H1 (cell line): ENCODE measurements around the gene ABCD1. TPM values are rescaled to one million over a fixed set of nuclear protein-coding genes. Genes with fewer than 3 reads are reported as not detected.
A peak's percentile ranks its signal among the peaks of the same experiment; 100 is the strongest.

Experiments
- CTCF ChIA-PET: fragments of 300-600 bp; sonication (Branson Sonifier 250); formaldehyde crosslinking; loops from one replicate; lab custom pipeline; 2021; ENCODE audit not compliant: partially characterized antibody; lab: Charles Lee
- POLR2A ChIA-PET: fragments of 300-600 bp; sonication (Branson Sonifier 250); formaldehyde crosslinking; loops from one replicate; lab custom pipeline; 2021; ENCODE audit warnings: inconsistent platforms; ENCODE audit not compliant: partially characterized antibody; lab: Charles Lee
- DNase-seq, 2 experiments: peaks; one replicate each; pipeline versions ENCODE4 v3.0.0 to v3.0.0-alpha.2; 2010 to 2022; ENCODE audit warnings: low spot score in 2 of 2, low read depth in 1 of 2, mixed read lengths in 1 of 2
- FAIRE-seq: peaks from 2 replicates; lab custom pipeline; 2011; peaks lifted over from hg19 to GRCh38; lab: Jason Lieb, UNC
- H2AFZ ChIP-seq: 2 replicates; pipeline ENCODE4 v1.8.1; 2012; ENCODE audit warnings: low read length, inconsistent platforms
- H2AK5ac ChIP-seq: 2 replicates; pipeline ENCODE4 v1.6.1; 2013; ENCODE audit warnings: low read depth, low read length
- H2BK120ac ChIP-seq: replicated peaks from 2 replicates; pipeline ENCODE3; 2013; ENCODE audit warnings: low read depth, low read length, inconsistent platforms
- H2BK12ac ChIP-seq: 2 replicates; pipeline ENCODE4 v1.6.1; 2013; ENCODE audit warnings: low read depth, low read length
- H2BK15ac ChIP-seq: 2 replicates; pipeline ENCODE4 v1.6.1; 2013; ENCODE audit warnings: low read length
- H2BK20ac ChIP-seq: 2 replicates; pipeline ENCODE4 v1.6.1; 2013; ENCODE audit warnings: low read length
- H2BK5ac ChIP-seq: 2 replicates; pipeline ENCODE4 v1.6.1; 2013; ENCODE audit warnings: low read depth, low read length
- H3K14ac ChIP-seq: 2 replicates; pipeline ENCODE4 v1.6.1; 2013; ENCODE audit warnings: inconsistent platforms; ENCODE audit not compliant: insufficient read length
- H3K18ac ChIP-seq: 2 replicates; pipeline ENCODE4 v1.6.1; 2013; ENCODE audit warnings: low read length; ENCODE audit errors: extremely low read depth
- H3K23ac ChIP-seq: 2 replicates; pipeline ENCODE4 v1.6.1; 2013; ENCODE audit warnings: inconsistent platforms; ENCODE audit not compliant: insufficient read length
- H3K23me2 ChIP-seq: 2 replicates; pipeline ENCODE4 v1.6.1; 2013; ENCODE audit warnings: low read depth, low read length
- H3K27ac ChIP-seq: 2 replicates; pipeline ENCODE4 v1.6.1; 2011; ENCODE audit warnings: low read depth, low read length, inconsistent platforms
- H3K27me3 ChIP-seq, 4 experiments: replicated peaks in 1 of 4; 1 replicate in 1 of 4; 2 replicates in 3 of 4; pipeline versions ENCODE4 v1.6.1 to v1.8.1; 2011 to 2013; ENCODE audit warnings: low read length in 3 of 4, mild to moderate bottlenecking in 3 of 4, inconsistent platforms in 2 of 4, mixed read lengths in 2 of 4, moderate library complexity in 1 of 4; ENCODE audit not compliant: control insufficient read depth in 3 of 4, insufficient read depth in 3 of 4; ENCODE audit errors: extremely low read depth in 1 of 4
- H3K36me3 ChIP-seq, 4 experiments: 2 replicates each; pipeline versions ENCODE4 v1.6.1 to v1.8.1; 2011 to 2013; ENCODE audit warnings: mild to moderate bottlenecking in 4 of 4, low read length in 3 of 4, moderate library complexity in 2 of 4, control low read depth in 1 of 4, inconsistent platforms in 1 of 4; ENCODE audit not compliant: insufficient read depth in 4 of 4, control insufficient read depth in 2 of 4
- H3K4ac ChIP-seq: replicated peaks from 2 replicates; pipeline ENCODE3; 2013; ENCODE audit warnings: low read length, low read depth, mixed read lengths, inconsistent platforms; ENCODE audit not compliant: insufficient read length
- H3K4me1 ChIP-seq, 4 experiments: replicated peaks in 1 of 4; 1 replicate in 1 of 4; 2 replicates in 3 of 4; pipeline versions ENCODE4 v1.6.1 to v1.8.1; 2011 to 2013; ENCODE audit warnings: low read length in 3 of 4, inconsistent platforms in 2 of 4, mixed read lengths in 1 of 4; ENCODE audit not compliant: insufficient read depth in 4 of 4, control insufficient read depth in 3 of 4
- H3K4me2 ChIP-seq, 2 experiments: 2 replicates each; pipeline versions ENCODE4 v1.6.1 to v1.8.1; 2011 to 2013; ENCODE audit warnings: low read depth in 2 of 2, low read length in 2 of 2, control low read depth in 1 of 2, inconsistent platforms in 1 of 2, mild to moderate bottlenecking in 1 of 2; ENCODE audit not compliant: insufficient read depth in 1 of 2
- H3K4me3 ChIP-seq, 4 experiments: fragments of 200-600, 300-600 bp in 1 of 4; sonication (generic), shearing (Covaris generic), sonication (Bioruptor Twin) in 1 of 4; 2 replicates each; pipeline versions ENCODE4 v1.5.1 to v1.8.1; 2011 to 2016; ENCODE audit warnings: low read length in 4 of 4, low read depth in 3 of 4, control low read depth in 2 of 4, inconsistent platforms in 2 of 4, mild to moderate bottlenecking in 2 of 4, mixed read lengths in 1 of 4, moderate library complexity in 1 of 4; ENCODE audit not compliant: insufficient read depth in 2 of 4; ENCODE audit errors: extremely low read depth in 1 of 4
- H3K56ac ChIP-seq: replicated peaks from 2 replicates; pipeline ENCODE3; 2013; ENCODE audit warnings: low read depth, mild to moderate bottlenecking, mixed read lengths, low read length, inconsistent platforms; ENCODE audit not compliant: insufficient read length
- H3K79me1 ChIP-seq: 2 replicates; pipeline ENCODE4 v1.6.1; 2013; ENCODE audit warnings: low read depth, low read length, control low read depth
- H3K79me2 ChIP-seq, 2 experiments: 2 replicates each; pipeline versions ENCODE4 v1.6.1 to v1.8.1; 2012 to 2013; ENCODE audit warnings: low read length in 2 of 2, mild to moderate bottlenecking in 2 of 2, inconsistent platforms in 1 of 2; ENCODE audit not compliant: insufficient read depth in 2 of 2, control insufficient read depth in 1 of 2
- H3K9ac ChIP-seq, 4 experiments: replicated peaks in 1 of 4; 1 replicate in 1 of 4; 2 replicates in 3 of 4; pipeline versions ENCODE4 v1.6.1 to v1.8.1; 2011 to 2013; ENCODE audit warnings: low read depth in 3 of 4, low read length in 3 of 4, control low read depth in 2 of 4, mild to moderate bottlenecking in 2 of 4, moderate library complexity in 2 of 4, inconsistent platforms in 1 of 4; ENCODE audit errors: extremely low read depth in 1 of 4
- H3K9me3 ChIP-seq, 2 experiments: 2 replicates each; pipeline versions ENCODE4 v1.6.1 to v1.8.1; 2012 to 2013; ENCODE audit warnings: mild to moderate bottlenecking in 2 of 2, moderate library complexity in 2 of 2, control low read depth in 1 of 2, inconsistent platforms in 1 of 2, low read depth in 1 of 2, low read length in 1 of 2, mixed read lengths in 1 of 2; ENCODE audit not compliant: insufficient read depth in 2 of 2
- H4K20me1 ChIP-seq, 2 experiments: replicated peaks in 1 of 2; 2 replicates each; pipeline versions ENCODE3 to v1.8.1; 2011 to 2013; ENCODE audit warnings: inconsistent platforms in 2 of 2, low read length in 2 of 2, mild to moderate bottlenecking in 1 of 2; ENCODE audit not compliant: insufficient read depth in 2 of 2, control insufficient read depth in 1 of 2
- H4K5ac ChIP-seq: 2 replicates; pipeline ENCODE4 v1.6.1; 2013; ENCODE audit warnings: low read length, low read depth, mixed read lengths, inconsistent platforms; ENCODE audit not compliant: insufficient read length
- H4K8ac ChIP-seq: 2 replicates; pipeline ENCODE4 v1.8.0; 2013; ENCODE audit warnings: mild to moderate bottlenecking, moderate library complexity, low read length, inconsistent platforms; ENCODE audit not compliant: insufficient read depth; ENCODE audit errors: extremely low read depth
- H4K91ac ChIP-seq: replicated peaks from 2 replicates; pipeline ENCODE3; 2013; ENCODE audit warnings: low read length, mixed read lengths, inconsistent platforms; ENCODE audit not compliant: insufficient read length
- CREB1 ChIP-seq: IDR thresholded peaks from 2 replicates; pipeline ENCODE4 v1.6.1; 2012; ENCODE audit warnings: inconsistent platforms
- CTBP2 ChIP-seq: IDR thresholded peaks from 2 replicates; pipeline ENCODE4 v1.7.0; 2011; ENCODE audit warnings: borderline replicate concordance, mild to moderate bottlenecking, moderate library complexity, mixed read lengths, low read length; ENCODE audit not compliant: insufficient read depth, insufficient read length
- E2F6 ChIP-seq: IDR thresholded peaks from 2 replicates; pipeline ENCODE4 v1.6.1; 2012; ENCODE audit warnings: inconsistent platforms
- EGR1 ChIP-seq: IDR thresholded peaks from 2 replicates; pipeline ENCODE4 v1.6.1; 2011; ENCODE audit warnings: low read depth, low read length, borderline replicate concordance
- GABPA ChIP-seq: IDR thresholded peaks from 2 replicates; pipeline ENCODE4 v1.6.1; 2011; ENCODE audit warnings: mild to moderate bottlenecking, low read length, moderate library complexity, borderline replicate concordance; ENCODE audit not compliant: insufficient read depth
- KDM1A ChIP-seq: fragments of 200-600, 300-600 bp; sonication (generic); IDR thresholded peaks from 2 replicates; pipeline ENCODE4 v1.7.1; 2016; ENCODE audit warnings: mild to moderate bottlenecking, low read length, borderline replicate concordance
- MAFK ChIP-seq: IDR thresholded peaks from 2 replicates; pipeline ENCODE4 v1.6.1; 2012; ENCODE audit warnings: low read depth, mild to moderate bottlenecking, improper control_type of control experiment, low read length
- MAX ChIP-seq: IDR thresholded peaks from 2 replicates; pipeline ENCODE4 v1.6.1; 2012; ENCODE audit warnings: inconsistent platforms
- RAD21 ChIP-seq, 2 experiments: IDR thresholded peaks in 1 of 2; conservative IDR thresholded peaks in 1 of 2; 2 replicates each; pipeline ENCODE4 v1.6.1; 2011; ENCODE audit warnings: low read depth in 2 of 2, low read length in 2 of 2, improper control_type of control experiment in 1 of 2, inconsistent platforms in 1 of 2, mild to moderate bottlenecking in 1 of 2, moderate library complexity in 1 of 2
- RBBP5 ChIP-seq: IDR thresholded peaks from 2 replicates; pipeline ENCODE4 v1.7.1; 2012; ENCODE audit warnings: low read depth, mild to moderate bottlenecking, inconsistent platforms, low read length, moderate library complexity, borderline replicate concordance
- SIN3A ChIP-seq, 2 experiments: IDR thresholded peaks in 1 of 2; conservative IDR thresholded peaks in 1 of 2; 2 replicates each; pipeline ENCODE4 v1.6.1; 2011 to 2012; ENCODE audit warnings: low read length in 2 of 2, improper control_type of control experiment in 1 of 2, low read depth in 1 of 2, mild to moderate bottlenecking in 1 of 2
- SRF ChIP-seq: IDR thresholded peaks from 2 replicates; pipeline ENCODE4 v1.6.1; 2011; ENCODE audit warnings: mild to moderate bottlenecking, low read depth, low read length, moderate library complexity
- WGBS, 2 experiments: shearing (Covaris generic) in 1 of 2; methylation state at CpG; one replicate each; pipeline versions ENCODE4 v1.1.6 to v1.1.7; 2013 to 2015; ENCODE audit warnings: low lambda C conversion rate in 2 of 2, mixed read lengths in 2 of 2, inconsistent platforms in 1 of 2, low coverage in 1 of 2, missing lambda C conversion rate in 1 of 2; ENCODE audit not compliant: insufficient replicate concordance in 2 of 2, insufficient coverage in 1 of 2, insufficient read length in 1 of 2; ENCODE audit errors: extremely low coverage in 1 of 2, missing lambda C conversion rate in 1 of 2; 5-methylcytosine and 5-hydroxymethylcytosine counted together
- polyA plus RNA-seq, 7 experiments: library from polyadenylated mRNA; depleted of rRNA in 3 of 7; stranded (reverse) in 5 of 7; unstranded in 2 of 7; fragments of >200 nt in 5 of 7; fragments of 200-250 nt in 2 of 7; gene quantifications; 1 replicate in 5 of 7; 2 replicates in 1 of 7; 4 replicates in 1 of 7; pipeline versions ENCODE4 v1.2.1 to v1.2.3, GENCODE V29; 2011 to 2013; ENCODE audit warnings: missing spikeins in 2 of 7, mixed read lengths in 2 of 7
- total RNA-seq: library from RNA; stranded (reverse); fragmentation: NEBNext Ultra II Directional; extraction: Animal tissue kit (Norgen Biotek cat#: 25700); gene quantifications from 2 replicates; pipeline ENCODE4 v1.2.1, GENCODE V29; 2021

Gene ABCD1
- total and polyA plus RNA-seq, 2 of the 8 experiments (the other 6 are each of a cell fraction or from before 2014, with no cell fraction given), result 3.1 to 6.6 TPM

GRCh38 chrX:153725832-153726285 lies 1.2 kb downstream of the ABCD1 start:
- Histone ChIP-seq H2AK5ac (no peak overlapping the region), H3K4me1 (peaks cover 0 to 24% (median 13%) of the 10 kb centered on the region in 4 experiments; a peak in 6 of 7 replicates), H2BK120ac (no peak overlapping the region), H3K23me2 (peaks cover 5% of the 10 kb centered on the region; the same call in 1 of the 2 replicates), H3K23ac (no peak overlapping the region), H3K4ac (no peak overlapping the region), H3K79me1 (peaks cover 3% of the 10 kb centered on the region; the same call in 1 of the 2 replicates), H3K79me2 (peaks cover 0 to 18% of the 10 kb centered on the region in 2 experiments; a peak in 2 of 4 replicates), H4K8ac (no peak overlapping the region), H2AFZ (no peak overlapping the region), H3K9ac (no peak overlapping the region), H2BK20ac (no peak overlapping the region), H3K36me3 (peaks cover 0 to 9% (median 2%) of the 10 kb centered on the region in 4 experiments; a peak in 3 of 8 replicates), H3K14ac (no peak overlapping the region), H4K91ac (peak overlapping the region; percentile 40), H2BK5ac (no peak overlapping the region), H3K18ac (no peak overlapping the region), H3K56ac (no peak overlapping the region), H2BK12ac (0 out of 2 replicates have a peak overlapping the region, but pooled peaks have one; percentile 17), H3K4me2 (no peak overlapping the region), H2BK15ac (no peak overlapping the region), H3K27me3 (no peaks in the 10 kb centered on the region), H4K5ac (no peak overlapping the region), H4K20me1 (peaks cover 4 to 15% of the 10 kb centered on the region in 2 experiments), H3K9me3 (no peaks in the 10 kb centered on the region), H3K27ac (no peak overlapping the region), H3K4me3 (no peak overlapping the region)
- DNase-seq (no peak), FAIRE-seq (no peak)
- POLR2A ChIA-PET, result interaction anchor here (1.2 to 2.0 kb wide), 5 partner anchors 11 to 199 kb away, joined by 3 to 11 read pairs (median 4); partner anchors contain the start of gene SLC6A8
- WGBS, 2 experiments, result 96% methylated on average over 5 of the region's 35 CpGs; no CpG with 5 or more reads in 1 of the 2 experiments
- CTCF ChIA-PET, result no interaction called here
- no peak for TF ChIP-seq KDM1A
- TF ChIP-seq EGR1, result no peak
- TF ChIP-seq RBBP5, result no peak
- no peak for TF ChIP-seq MAX
- no peak for TF ChIP-seq GABPA
- no peak for TF ChIP-seq CREB1
- TF ChIP-seq E2F6, result no peak
- TF ChIP-seq MAFK, result no peak
- no peak for TF ChIP-seq SIN3A (conservative IDR thresholded peaks at IDR 0.05 in 1 of 2, IDR thresholded peaks at IDR 0.05 in 1 of 2; ENCODE audit: low read depth in 1 of 2, low read length in 2 of 2)
- no peak for TF ChIP-seq CTBP2
- TF ChIP-seq RAD21 (IDR thresholded peaks at IDR 0.05 in 1 of 2, conservative IDR thresholded peaks at IDR 0.05 in 1 of 2; ENCODE audit: low read depth in 2 of 2, low read length in 2 of 2), result no peak
- no peak for TF ChIP-seq SRF
